Lower leg skin (tissue), 3 donors: ENCODE measurements around the gene CDK18.

ENCODE experiments used
- POLR2A ChIP-seq, 2 donors: fragments of 450-650 bp; IDR thresholded peaks; one replicate each; pipeline ENCODE4 v1.6.1; 2016 to 2017; ENCODE audit warnings: antibody characterized with exemption in 2 of 2, mild to moderate bottlenecking in 1 of 2, moderate library complexity in 1 of 2
- TF ChIP-seq, protein P1 (sequence below), 3 donors: fragments of 450-650 bp; IDR thresholded peaks; one replicate each; pipeline ENCODE4 v1.5.1; 2016; ENCODE audit warnings: antibody characterized with exemption in 3 of 3, mild to moderate bottlenecking in 3 of 3, moderate library complexity in 2 of 3

DNA sequence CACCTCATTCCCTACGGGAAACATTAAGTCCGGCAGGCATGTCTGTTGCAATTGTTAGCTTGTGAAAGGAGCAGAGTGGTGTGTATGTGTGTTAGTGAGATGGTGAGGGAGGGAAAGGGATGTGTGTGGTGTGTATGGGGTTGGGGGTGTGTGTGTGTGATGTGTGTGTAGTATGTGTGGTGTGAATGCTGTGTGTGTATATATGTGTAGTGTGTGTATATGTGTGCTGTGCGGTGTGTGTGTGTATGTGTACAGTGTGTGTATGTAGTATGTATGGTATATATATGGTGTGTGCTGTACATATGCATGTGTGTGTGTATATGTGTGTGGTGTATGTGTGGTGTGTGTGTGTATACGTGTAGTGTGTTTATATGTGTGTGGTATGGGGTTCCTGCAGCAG is 27.8 kb upstream of the CDK18 start:
- TF ChIP-seq, protein P1, sequence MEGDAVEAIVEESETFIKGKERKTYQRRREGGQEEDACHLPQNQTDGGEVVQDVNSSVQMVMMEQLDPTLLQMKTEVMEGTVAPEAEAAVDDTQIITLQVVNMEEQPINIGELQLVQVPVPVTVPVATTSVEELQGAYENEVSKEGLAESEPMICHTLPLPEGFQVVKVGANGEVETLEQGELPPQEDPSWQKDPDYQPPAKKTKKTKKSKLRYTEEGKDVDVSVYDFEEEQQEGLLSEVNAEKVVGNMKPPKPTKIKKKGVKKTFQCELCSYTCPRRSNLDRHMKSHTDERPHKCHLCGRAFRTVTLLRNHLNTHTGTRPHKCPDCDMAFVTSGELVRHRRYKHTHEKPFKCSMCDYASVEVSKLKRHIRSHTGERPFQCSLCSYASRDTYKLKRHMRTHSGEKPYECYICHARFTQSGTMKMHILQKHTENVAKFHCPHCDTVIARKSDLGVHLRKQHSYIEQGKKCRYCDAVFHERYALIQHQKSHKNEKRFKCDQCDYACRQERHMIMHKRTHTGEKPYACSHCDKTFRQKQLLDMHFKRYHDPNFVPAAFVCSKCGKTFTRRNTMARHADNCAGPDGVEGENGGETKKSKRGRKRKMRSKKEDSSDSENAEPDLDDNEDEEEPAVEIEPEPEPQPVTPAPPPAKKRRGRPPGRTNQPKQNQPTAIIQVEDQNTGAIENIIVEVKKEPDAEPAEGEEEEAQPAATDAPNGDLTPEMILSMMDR (IDR thresholded peaks at IDR 0.05), result no peak
- TF ChIP-seq POLR2A (IDR thresholded peaks at IDR 0.05), result no peak
